ENCODE results near the gene SPECC1.
"Not testable (repeated sequence)": the region's sequence is repeated elsewhere in the genome, so short reads cannot be mapped to it uniquely, and the experiment has no call there.

SPECC1 gene

DNA sequence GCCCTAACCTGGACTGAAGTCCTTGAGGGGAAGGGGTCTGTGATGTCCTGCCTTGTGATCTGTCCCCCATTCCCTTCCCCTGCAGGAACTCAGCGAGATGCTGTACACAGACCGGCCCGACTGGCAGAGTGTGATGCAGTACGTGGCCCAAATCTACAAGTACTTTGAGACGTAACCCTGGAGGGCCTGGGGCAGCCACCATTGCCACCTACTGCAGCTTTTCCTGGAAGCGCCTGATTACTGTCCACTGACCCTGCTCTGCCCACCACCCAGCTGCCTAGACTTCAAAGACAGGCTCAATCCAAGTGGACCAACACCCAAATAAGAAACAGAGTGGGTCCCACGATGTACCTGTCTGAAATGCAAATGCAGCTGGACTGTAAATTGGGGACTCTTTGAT is 304.7 kb downstream of the SPECC1 start:
- no peak for DNase-seq (ENCODE audit: low spot score)

DNA sequence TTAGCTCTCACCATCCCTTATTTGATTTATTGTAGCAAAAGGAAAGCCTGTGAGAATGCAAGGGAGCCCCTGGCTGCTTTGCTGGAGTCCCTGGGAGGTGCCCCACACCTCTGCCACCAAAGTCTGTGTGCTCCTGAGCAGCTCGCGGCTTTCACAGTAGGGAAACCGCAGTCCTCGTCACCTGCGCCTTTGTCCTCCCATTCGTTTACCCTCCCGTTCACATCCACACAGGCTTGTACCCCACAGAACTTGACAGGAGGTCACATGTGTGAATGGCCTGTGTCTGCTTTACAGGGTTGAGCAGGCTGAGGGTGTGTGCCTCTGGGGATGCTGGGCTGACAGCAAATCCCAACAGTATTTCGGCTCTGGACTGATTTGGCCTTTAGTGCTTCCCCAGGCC is 305.7 kb downstream of the SPECC1 start:
- DNase-seq (ENCODE audit: low spot score), result no peak

DNA sequence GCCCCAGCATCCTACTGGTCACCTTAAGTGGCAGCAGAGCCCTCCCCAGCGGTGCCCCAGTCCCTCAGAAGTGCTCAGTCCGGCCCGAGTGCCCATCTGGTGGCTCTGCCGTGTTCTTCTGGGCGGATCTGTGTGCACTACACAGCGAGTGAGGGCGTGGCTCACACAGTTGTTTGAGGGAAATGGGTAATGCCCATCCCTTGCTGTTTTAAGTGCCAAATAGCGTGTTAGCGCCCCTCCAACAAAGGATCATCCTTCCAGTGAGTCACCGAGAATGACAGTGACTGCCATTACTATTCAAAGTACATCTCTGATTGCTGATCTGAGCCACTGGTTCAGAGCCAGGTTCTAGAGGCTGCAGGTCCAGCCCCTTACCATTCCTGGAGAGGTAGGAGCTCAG is 306.2 kb downstream of the SPECC1 start:
- no peak for DNase-seq (ENCODE audit: low spot score)

DNA sequence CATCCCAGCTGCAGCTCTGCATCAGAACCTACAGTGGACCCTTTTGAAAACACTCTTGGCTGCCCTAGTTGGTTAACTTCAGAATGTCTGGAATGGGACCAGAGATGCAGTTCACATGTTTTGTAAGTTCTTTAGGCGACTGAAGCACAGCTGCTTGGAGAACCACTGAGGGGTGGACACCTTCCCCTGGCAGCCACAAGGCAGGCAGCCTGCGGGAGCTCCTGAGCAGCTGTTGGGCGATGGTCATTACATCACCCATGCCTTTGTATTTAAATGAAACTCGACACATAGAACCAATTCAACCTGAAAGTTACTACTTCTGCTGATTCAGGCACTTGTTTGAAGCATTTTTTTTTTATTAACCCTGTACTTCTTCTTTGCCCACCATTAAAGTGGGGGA is 306.7 kb downstream of the SPECC1 start:
- no peak for DNase-seq (ENCODE audit: low spot score)

DNA sequence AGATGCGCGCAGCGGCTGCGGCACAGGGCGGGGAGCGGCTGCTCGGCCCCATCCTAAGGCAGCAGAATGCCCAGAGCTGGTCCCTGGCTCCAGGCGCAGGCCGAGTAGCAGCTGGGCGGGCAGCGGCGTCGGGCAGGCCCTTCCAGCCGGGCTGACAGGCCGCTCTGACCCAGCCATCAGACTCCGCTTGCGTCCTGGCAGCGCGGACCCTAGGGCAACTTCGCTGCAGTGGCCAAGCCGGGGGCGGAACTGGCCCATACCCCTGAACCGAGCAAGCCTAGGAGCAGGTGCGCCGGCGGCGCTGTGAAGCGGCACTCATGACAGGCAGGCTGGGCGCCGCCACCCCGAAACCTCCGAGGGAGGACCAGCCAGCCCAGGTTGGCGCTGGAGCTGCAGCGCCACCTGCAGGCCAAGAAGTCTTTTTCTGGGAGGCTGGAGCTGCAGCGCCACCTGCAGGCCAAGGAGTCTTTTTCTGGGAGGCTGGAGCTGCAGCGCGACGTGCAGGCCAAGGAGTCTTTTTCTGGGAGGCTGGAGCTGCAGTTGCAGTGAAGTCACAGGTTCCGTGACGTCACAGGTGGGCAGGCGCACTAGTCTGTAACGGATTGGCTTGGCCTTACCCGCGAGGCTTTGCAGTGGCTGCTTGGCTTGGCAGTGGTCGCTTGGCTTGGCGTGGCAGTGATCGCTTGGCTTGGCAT is 311.5 kb downstream of the SPECC1 start:
- peak; percentile 28 for DNase-seq (ENCODE audit: low spot score)

DNA sequence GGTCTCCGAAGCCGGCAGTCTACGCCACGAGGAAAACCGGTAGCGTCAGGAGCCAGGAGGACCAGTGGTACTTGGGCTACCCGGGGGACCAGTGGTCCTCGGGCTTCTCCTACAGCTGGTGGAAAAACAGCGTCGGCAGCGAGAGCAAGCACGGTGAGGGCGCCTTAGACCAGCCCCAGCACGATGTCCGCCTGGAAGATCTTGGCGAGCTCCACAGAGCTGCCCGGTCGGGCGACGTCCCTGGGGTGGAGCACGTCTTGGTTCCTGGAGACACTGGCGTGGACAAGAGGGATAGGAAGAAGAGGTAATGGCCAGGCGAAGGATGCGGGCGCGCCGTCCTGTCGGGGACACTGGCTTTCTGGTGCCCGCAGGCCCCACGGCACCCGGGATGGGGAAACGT is 312.2 kb downstream of the SPECC1 start:
- not testable (repeated sequence) for DNase-seq (ENCODE audit: low spot score)

DNA sequence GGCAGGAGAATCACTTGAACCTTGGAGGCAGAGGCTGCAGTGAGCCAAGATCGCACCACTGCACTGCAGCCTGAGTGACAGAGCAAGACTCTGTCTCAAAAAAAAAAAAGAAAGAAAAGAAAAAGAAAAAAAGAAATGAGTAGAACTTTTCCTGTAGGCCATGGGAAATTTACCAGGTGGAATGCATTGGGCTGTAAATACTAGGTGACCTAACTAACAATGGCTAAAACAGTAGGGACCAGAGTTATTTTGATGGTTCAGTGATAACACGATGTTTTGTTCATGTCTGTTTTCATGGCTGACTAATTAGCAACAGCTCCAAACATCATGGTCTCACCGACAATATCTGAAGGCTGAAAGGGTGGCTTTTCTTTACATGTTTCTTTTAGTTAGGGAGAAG is 318.6 kb downstream of the SPECC1 start:
- DNase-seq (ENCODE audit: low spot score), result not testable (repeated sequence)

DNA sequence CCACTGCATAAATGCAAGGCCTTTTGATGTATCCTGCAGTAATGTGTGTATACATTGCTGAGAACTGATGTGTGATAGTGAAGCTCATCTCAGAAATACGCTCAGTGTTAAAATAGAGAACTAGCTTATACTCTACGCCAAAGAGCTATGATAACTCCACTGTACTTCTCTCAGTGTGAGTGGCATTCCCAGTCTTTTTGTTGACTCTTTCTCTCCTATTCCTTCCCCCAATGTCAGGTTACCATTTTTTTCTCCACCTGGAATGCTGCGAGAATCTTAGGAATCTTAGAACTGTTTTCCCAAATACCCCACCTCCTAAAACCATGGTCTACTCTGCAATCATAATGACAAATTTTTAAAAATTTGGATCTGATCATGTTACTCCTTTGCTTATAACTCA is 342.2 kb downstream of the SPECC1 start:
- not testable (repeated sequence) for DNase-seq (ENCODE audit: low spot score)

DNA sequence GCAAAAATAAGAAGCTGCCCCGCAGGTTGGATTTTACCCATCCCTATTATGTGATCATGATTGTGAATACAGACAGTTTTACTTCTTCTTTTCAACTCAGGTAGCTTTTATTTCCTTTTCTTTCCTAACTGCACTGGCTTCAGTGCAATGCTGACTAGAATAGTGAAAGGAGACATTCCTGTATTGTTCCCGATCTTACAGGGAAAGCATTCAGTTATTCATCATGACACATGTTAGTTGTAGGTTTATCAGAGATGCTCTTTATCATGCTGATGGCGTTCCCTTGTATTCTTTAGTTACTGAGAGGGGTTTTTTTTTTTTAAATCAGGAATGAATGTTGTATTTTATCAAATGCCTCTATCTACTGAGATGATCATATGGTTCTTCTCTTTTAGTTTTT is 343.4 kb downstream of the SPECC1 start:
- DNase-seq (ENCODE audit: low spot score), result not testable (repeated sequence)

DNA sequence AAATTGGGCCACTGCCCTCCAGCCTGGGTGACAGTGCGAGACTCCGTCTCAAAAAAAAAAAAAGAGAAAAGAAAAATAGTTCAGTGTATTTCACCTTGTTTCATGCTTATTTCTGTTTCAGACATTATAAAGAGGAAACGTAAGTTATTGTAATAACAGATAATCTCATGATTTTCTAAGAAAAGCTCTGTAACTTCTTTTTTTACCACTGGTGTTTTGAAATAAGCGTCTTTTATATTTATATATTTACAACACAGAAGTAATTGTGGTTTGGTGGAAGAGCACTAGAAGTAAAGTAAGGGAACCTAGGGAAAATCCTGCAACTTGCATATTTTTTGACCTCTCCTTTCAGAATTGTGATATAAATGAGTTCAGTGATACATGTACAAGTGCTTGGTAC is 354.7 kb downstream of the SPECC1 start:
- not testable (repeated sequence) for DNase-seq (ENCODE audit: low spot score)

Measured in hepatic stellate cell (primary cell).